Measurements from ENCODE around the gene RNF213.
"Not testable (repeated sequence)": the region's sequence is repeated elsewhere in the genome, so short reads cannot be mapped to it uniquely, and the experiment has no call there.

The RNF213 gene

DNA sequence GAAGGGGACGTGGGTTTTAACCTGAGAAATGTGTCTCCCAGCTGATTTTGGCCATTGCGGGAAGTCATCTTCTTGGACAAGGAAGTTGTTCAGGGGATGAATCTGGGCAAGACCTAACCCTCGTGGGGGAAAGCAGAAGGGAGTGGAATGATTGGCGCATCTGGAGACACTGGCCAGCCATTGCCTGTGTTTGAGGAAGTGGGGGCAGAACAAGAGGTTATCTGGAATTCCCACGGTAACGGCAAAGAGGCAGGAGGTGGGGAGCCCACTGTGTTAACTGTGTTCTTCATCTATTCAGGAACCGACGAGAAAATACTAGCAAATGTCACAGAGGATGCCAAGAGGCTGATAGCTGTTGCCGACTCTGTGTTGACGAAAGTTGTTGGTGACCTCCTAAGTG lies 66.9 kb downstream of the RNF213 start:
- DNase-seq, result no peak
- H3K27me3 ChIP-seq (ENCODE audit: insufficient read depth, low read depth, severe bottlenecking), result no peaks in the 10 kb centered on the region
- peaks cover 4% of the 10 kb centered on the region for H3K9me3 ChIP-seq (ENCODE audit: severe bottlenecking)
- H3K4me3 ChIP-seq (ENCODE audit: low read depth, low read length), result no peak overlapping the region
- H3K27ac ChIP-seq, result no peak overlapping the region
- no peak for TF ChIP-seq CTCF (IDR thresholded peaks at IDR 0.05; ENCODE audit: low read depth, low read length)
- H3K36me3 ChIP-seq, result peaks cover 82% of the 10 kb centered on the region

DNA sequence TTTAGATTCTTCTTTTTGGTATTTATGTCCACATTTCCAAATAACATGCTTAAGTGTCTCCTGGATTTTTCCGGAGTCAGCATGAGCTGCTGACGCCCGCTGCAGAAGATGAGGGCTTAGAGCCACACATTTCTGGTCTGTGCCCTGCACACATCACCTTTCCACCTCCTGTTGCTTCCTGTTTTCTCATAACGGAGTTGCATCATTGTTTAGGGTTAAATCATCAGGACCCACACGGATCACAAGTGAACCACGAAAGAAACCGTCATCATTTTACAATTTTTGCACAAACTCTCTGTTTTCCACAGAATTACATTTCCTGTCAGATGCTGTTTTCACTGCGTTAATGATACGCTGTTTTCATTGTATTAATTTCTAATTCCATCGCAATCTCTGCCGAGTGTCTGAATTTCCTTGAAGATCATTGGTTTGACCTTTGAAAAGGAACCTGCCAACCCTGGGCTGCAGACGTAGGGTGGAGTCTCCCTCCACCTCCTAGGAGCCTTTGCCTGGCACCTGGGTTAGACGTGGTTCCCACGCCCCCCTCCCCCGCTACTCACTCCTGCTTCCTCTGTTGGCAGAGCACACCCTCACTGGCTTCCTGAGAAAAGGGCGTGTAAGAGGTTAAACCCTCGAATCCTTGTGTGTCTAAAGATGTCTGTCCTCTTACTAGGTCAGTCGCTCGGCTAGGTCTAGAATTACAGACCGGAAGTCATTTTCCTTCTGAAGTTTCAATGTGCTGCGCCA lies 68.2 kb downstream of the RNF213 start:
- H3K36me3 ChIP-seq, result peaks cover 85% of the 10 kb centered on the region

DNA sequence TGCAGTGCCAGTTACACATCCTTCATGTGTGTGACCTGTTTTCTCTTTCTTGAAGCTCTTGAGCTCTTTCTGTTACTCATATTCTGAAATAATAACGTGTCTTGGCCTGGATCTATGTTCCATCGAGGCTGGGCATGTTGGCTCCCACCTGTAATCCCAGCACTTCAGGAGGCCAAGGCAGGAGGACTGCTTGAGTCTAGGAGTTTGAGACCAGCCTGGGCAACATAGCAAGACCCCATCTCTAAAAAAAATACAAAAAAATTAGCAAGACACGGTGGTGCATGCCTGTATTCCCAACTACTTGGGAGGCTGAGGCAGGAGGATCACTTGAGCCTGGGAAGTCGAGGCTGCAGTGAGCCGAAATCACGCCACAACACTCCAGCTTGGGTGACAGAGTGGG lies 68.8 kb downstream of the RNF213 start:
- peaks cover 86% of the 10 kb centered on the region for H3K36me3 ChIP-seq
- H3K27ac ChIP-seq; DNase-seq; H3K4me3 ChIP-seq (ENCODE audit: low read depth, low read length); H3K27me3 ChIP-seq (ENCODE audit: insufficient read depth, low read depth, severe bottlenecking); H3K9me3 ChIP-seq (ENCODE audit: severe bottlenecking): not testable (repeated sequence)

More for the DNA sequence above, 68.2 kb downstream of the RNF213 start:
- H3K9me3 ChIP-seq (ENCODE audit: severe bottlenecking), result no peaks in the 10 kb centered on the region
- TF ChIP-seq CTCF (IDR thresholded peaks at IDR 0.05; ENCODE audit: low read depth, low read length), result no peak
- H3K27ac ChIP-seq, result no peak overlapping the region
- H3K4me3 ChIP-seq (ENCODE audit: low read depth, low read length), result no peak overlapping the region
- no peaks in the 10 kb centered on the region for H3K27me3 ChIP-seq (ENCODE audit: insufficient read depth, low read depth, severe bottlenecking)
- DNase-seq, result no peak

GRCh38 chr17:80330276-80330675 lies 69.6 kb downstream of the RNF213 start:
- Histone ChIP-seq H3K9me3 (ENCODE audit: severe bottlenecking) (no peaks in the 10 kb centered on the region), H3K4me3 (ENCODE audit: low read depth, low read length) (no peak overlapping the region), H3K36me3 (peaks cover 84% of the 10 kb centered on the region), H3K27ac (no peak overlapping the region), H3K27me3 (ENCODE audit: insufficient read depth, low read depth, severe bottlenecking) (no peaks in the 10 kb centered on the region)
- DNase-seq, result no peak
- TF ChIP-seq CTCF (IDR thresholded peaks at IDR 0.05; ENCODE audit: low read depth, low read length), result no peak

DNA sequence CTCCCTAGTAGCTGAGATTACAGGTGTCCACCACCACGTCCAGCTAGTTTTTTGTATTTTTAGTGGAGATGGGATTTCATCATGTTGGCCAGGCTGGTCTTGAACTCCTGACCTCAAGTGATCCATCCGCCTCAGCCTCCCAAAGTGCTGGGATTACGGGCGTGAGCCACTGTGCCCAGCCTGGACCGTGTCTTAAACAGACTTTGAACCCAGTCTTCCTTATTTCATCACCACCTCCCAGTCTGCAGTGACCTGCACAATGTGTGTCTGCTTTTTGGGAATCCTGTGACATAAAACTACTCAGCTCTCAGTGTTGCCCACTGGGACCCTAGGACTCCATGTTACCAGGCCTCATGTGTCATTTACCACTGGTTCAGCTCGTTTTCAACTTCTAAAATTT lies 70.3 kb downstream of the RNF213 start:
- H3K27me3 ChIP-seq (ENCODE audit: insufficient read depth, low read depth, severe bottlenecking); DNase-seq; H3K4me3 ChIP-seq (ENCODE audit: low read depth, low read length); H3K27ac ChIP-seq; H3K9me3 ChIP-seq (ENCODE audit: severe bottlenecking): not testable (repeated sequence)
- peaks cover 86% of the 10 kb centered on the region for H3K36me3 ChIP-seq

GRCh38 chr17:80331820-80332219 lies 71.2 kb downstream of the RNF213 start:
- H3K36me3 ChIP-seq, result peaks cover 88% of the 10 kb centered on the region
- H3K27ac ChIP-seq, result no peak overlapping the region
- H3K4me3 ChIP-seq (ENCODE audit: low read depth, low read length), result no peak overlapping the region
- no peak for DNase-seq
- no peaks in the 10 kb centered on the region for H3K9me3 ChIP-seq (ENCODE audit: severe bottlenecking)
- no peaks in the 10 kb centered on the region for H3K27me3 ChIP-seq (ENCODE audit: insufficient read depth, low read depth, severe bottlenecking)
- TF ChIP-seq CTCF (IDR thresholded peaks at IDR 0.05; ENCODE audit: low read depth, low read length), result no peak
